WTC11 (cell line): ENCODE data around the gene CTNNA3. TPM values are rescaled to one million over a fixed set of nuclear protein-coding genes. Genes with fewer than 3 reads are reported as not detected.

ENCODE experiments used
- ATAC-seq: fragments of 200-7000 bp; cut with Tn5 transposase; 2 replicates; pipeline ENCODE4 v1.10.0; 2021; ENCODE audit warnings: mild to moderate bottlenecking, moderate library complexity
- CTCF ChIA-PET: fragments of 300-600 bp; sonication (Branson Sonifier 250); formaldehyde crosslinking; loops from one replicate; lab custom pipeline; 2021; ENCODE audit warnings: antibody characterized with exemption; lab: Charles Lee
- POLR2A ChIA-PET: fragments of 350-600 bp; sonication (Branson Sonifier 250); formaldehyde crosslinking; loops from one replicate; lab custom pipeline; 2021; ENCODE audit warnings: antibody characterized with exemption; lab: Charles Lee
- DNase-seq: peaks from one replicate; pipeline ENCODE4 v3.0.0; 2021; ENCODE audit warnings: low spot score
- H3K27ac Mint-ChIP-seq: 2 replicates; pipeline ENCODE4 v1.8.0; 2021; ENCODE audit warnings: mixed read lengths
- H3K27me3 Mint-ChIP-seq: 2 replicates; pipeline ENCODE4 v1.8.0; 2021; ENCODE audit warnings: low read depth, mild to moderate bottlenecking, moderate library complexity, mixed read lengths
- H3K36me3 Mint-ChIP-seq: 2 replicates; pipeline ENCODE4 v1.8.0; 2021; ENCODE audit warnings: mixed read lengths
- H3K4me1 Mint-ChIP-seq: 2 replicates; pipeline ENCODE4 v1.8.0; 2022; ENCODE audit warnings: mixed read lengths
- H3K4me3 Mint-ChIP-seq: 2 replicates; pipeline ENCODE4 v1.8.0; 2021; ENCODE audit warnings: mild to moderate bottlenecking, moderate library complexity, mixed read lengths
- H3K9me3 Mint-ChIP-seq: 2 replicates; pipeline ENCODE4 v1.8.0; 2021; ENCODE audit warnings: mixed read lengths
- CBFB ChIP-seq: sonication (generic); formaldehyde crosslinking; IDR thresholded peaks from 2 replicates; pipeline ENCODE4 v1.8.1; 2022; ENCODE audit warnings: mild to moderate bottlenecking, low read depth, missing genetic modification reagents
- ESRRA ChIP-seq: sonication (generic); formaldehyde crosslinking; IDR thresholded peaks from 2 replicates; pipeline ENCODE4 v1.8.1; 2022; ENCODE audit warnings: mild to moderate bottlenecking, missing genetic modification reagents, borderline replicate concordance
- FOXK1 ChIP-seq: sonication (generic); formaldehyde crosslinking; IDR thresholded peaks from 2 replicates; pipeline ENCODE4 v1.8.0; 2022; ENCODE audit warnings: mild to moderate bottlenecking, moderate library complexity, missing genetic modification reagents
- JUN ChIP-seq: sonication (generic); formaldehyde crosslinking; IDR thresholded peaks from 2 replicates; pipeline ENCODE4 v1.8.0; 2023; ENCODE audit warnings: mild to moderate bottlenecking, missing genetic modification reagents
- KAT7 ChIP-seq: sonication (generic); formaldehyde crosslinking; IDR thresholded peaks from 2 replicates; pipeline ENCODE4 v1.8.1; 2023; ENCODE audit warnings: missing genetic modification reagents, mild to moderate bottlenecking, borderline replicate concordance
- NFE2L1 ChIP-seq: sonication (generic); formaldehyde crosslinking; IDR thresholded peaks from 2 replicates; pipeline ENCODE4 v1.8.1; 2023; ENCODE audit warnings: missing genetic modification reagents
- NFYB ChIP-seq: sonication (generic); formaldehyde crosslinking; conservative IDR thresholded peaks from 2 replicates; pipeline ENCODE4 v1.8.0; 2022; ENCODE audit warnings: low read depth, missing genetic modification reagents
- NR3C1 ChIP-seq: sonication (generic); formaldehyde crosslinking; conservative IDR thresholded peaks from 2 replicates; pipeline ENCODE4 v1.8.1; 2023; ENCODE audit warnings: low read depth, mild to moderate bottlenecking, missing genetic modification reagents
- RELA ChIP-seq: sonication (generic); formaldehyde crosslinking; IDR thresholded peaks from 2 replicates; pipeline ENCODE4 v1.8.1; 2022; ENCODE audit warnings: missing genetic modification reagents, mild to moderate bottlenecking, borderline replicate concordance
- RORB ChIP-seq: fragments of 250-450 bp; sonication (Bioruptor Pico); IDR thresholded peaks from 2 replicates; pipeline ENCODE4 v1.9.0; 2021; ENCODE audit warnings: mild to moderate bottlenecking
- SOX15 ChIP-seq: fragments of 250-450 bp; sonication (Bioruptor Pico); IDR thresholded peaks from 2 replicates; pipeline ENCODE4 v1.9.0; 2021; ENCODE audit warnings: mild to moderate bottlenecking
- STAT6 ChIP-seq: sonication (generic); formaldehyde crosslinking; conservative IDR thresholded peaks from 2 replicates; pipeline ENCODE4 v1.8.1; 2023; ENCODE audit warnings: mild to moderate bottlenecking, low read depth, missing genetic modification reagents, moderate library complexity
- TEAD4 ChIP-seq: sonication (generic); formaldehyde crosslinking; IDR thresholded peaks from 2 replicates; pipeline ENCODE4 v1.8.0; 2022; ENCODE audit warnings: mild to moderate bottlenecking, missing genetic modification reagents
- TP53 ChIP-seq: sonication (generic); formaldehyde crosslinking; IDR thresholded peaks from 2 replicates; pipeline ENCODE4 v1.8.1; 2023; ENCODE audit warnings: mild to moderate bottlenecking, missing genetic modification reagents
- USF2 ChIP-seq: sonication (generic); formaldehyde crosslinking; IDR thresholded peaks from 2 replicates; pipeline ENCODE4 v1.8.1; 2023; ENCODE audit warnings: mild to moderate bottlenecking, missing genetic modification reagents, moderate library complexity
- ZNF121 ChIP-seq: sonication (generic); formaldehyde crosslinking; IDR thresholded peaks from 2 replicates; pipeline ENCODE4 v1.8.0; 2023; ENCODE audit warnings: missing genetic modification reagents
- ZNF317 ChIP-seq: sonication (generic); formaldehyde crosslinking; IDR thresholded peaks from 2 replicates; pipeline ENCODE4 v1.8.1; 2023; ENCODE audit warnings: low read depth, mild to moderate bottlenecking, moderate library complexity, missing genetic modification reagents, borderline replicate concordance
- ZNF416 ChIP-seq: fragments of 250-450 bp; sonication (Bioruptor Pico); IDR thresholded peaks from 2 replicates; pipeline ENCODE4 v1.9.0; 2021; ENCODE audit warnings: mild to moderate bottlenecking, inconsistent platforms
- total RNA-seq: library from RNA; stranded (reverse); gene quantifications from 3 replicates; pipeline ENCODE4 v1.2.3, GENCODE V29; 2021
- TF ChIP-seq, protein P1 (sequence below): fragments of 250-450 bp; sonication (Bioruptor Pico); IDR thresholded peaks from 2 replicates; pipeline ENCODE4 v2.1.2; 2022; ENCODE audit warnings: mild to moderate bottlenecking, moderate library complexity
- TF ChIP-seq, protein P2 (sequence below): sonication (generic); formaldehyde crosslinking; IDR thresholded peaks from 2 replicates; pipeline ENCODE4 v1.8.0; 2023; ENCODE audit warnings: mild to moderate bottlenecking, missing genetic modification reagents
- TF ChIP-seq, protein P3 (sequence below): sonication (generic); formaldehyde crosslinking; IDR thresholded peaks from 2 replicates; pipeline ENCODE4 v1.8.1; 2022; ENCODE audit warnings: low read depth, mild to moderate bottlenecking, moderate library complexity, missing genetic modification reagents, borderline replicate concordance
- TF ChIP-seq, protein P4 (sequence below): sonication (generic); formaldehyde crosslinking; IDR thresholded peaks from 2 replicates; pipeline ENCODE4 v1.8.1; 2023; ENCODE audit warnings: mild to moderate bottlenecking, missing genetic modification reagents, moderate library complexity

Gene CTNNA3
- total RNA-seq, 1 experiment from 2014 or later, result 6.1 TPM

DNA sequence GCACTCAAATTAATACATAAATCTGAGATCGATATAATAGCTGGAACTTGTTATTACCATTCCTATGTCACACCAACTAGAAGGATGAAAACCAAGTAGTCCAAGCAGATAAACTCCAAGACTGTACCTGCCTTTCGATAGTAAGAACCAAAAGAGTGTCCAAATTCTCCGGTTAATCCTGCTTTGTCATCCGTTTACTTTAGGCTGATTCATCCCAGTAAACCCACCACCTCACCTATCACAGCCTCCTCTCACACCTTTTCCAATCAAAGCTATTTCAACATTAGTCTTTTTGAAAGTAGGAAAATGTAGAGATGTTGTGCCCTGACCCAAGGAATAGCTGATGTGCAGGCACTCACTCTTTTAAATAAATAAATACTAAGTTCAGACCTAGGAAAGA lies 177.2 kb downstream of the CTNNA3 start (continued):
- TF ChIP-seq, protein P1, sequence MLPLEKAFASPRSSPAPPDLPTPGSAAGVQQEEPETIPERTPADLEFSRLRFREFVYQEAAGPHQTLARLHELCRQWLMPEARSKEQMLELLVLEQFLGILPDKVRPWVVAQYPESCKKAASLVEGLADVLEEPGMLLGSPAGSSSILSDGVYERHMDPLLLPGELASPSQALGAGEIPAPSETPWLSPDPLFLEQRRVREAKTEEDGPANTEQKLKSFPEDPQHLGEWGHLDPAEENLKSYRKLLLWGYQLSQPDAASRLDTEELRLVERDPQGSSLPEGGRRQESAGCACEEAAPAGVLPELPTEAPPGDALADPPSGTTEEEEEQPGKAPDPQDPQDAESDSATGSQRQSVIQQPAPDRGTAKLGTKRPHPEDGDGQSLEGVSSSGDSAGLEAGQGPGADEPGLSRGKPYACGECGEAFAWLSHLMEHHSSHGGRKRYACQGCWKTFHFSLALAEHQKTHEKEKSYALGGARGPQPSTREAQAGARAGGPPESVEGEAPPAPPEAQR, result no peak
- TF ChIP-seq SOX15 (CRISPR knock-in tag), result no peak
- no peak for TF ChIP-seq ZNF317 (CRISPR knock-in tag)
- TF ChIP-seq, protein P2, sequence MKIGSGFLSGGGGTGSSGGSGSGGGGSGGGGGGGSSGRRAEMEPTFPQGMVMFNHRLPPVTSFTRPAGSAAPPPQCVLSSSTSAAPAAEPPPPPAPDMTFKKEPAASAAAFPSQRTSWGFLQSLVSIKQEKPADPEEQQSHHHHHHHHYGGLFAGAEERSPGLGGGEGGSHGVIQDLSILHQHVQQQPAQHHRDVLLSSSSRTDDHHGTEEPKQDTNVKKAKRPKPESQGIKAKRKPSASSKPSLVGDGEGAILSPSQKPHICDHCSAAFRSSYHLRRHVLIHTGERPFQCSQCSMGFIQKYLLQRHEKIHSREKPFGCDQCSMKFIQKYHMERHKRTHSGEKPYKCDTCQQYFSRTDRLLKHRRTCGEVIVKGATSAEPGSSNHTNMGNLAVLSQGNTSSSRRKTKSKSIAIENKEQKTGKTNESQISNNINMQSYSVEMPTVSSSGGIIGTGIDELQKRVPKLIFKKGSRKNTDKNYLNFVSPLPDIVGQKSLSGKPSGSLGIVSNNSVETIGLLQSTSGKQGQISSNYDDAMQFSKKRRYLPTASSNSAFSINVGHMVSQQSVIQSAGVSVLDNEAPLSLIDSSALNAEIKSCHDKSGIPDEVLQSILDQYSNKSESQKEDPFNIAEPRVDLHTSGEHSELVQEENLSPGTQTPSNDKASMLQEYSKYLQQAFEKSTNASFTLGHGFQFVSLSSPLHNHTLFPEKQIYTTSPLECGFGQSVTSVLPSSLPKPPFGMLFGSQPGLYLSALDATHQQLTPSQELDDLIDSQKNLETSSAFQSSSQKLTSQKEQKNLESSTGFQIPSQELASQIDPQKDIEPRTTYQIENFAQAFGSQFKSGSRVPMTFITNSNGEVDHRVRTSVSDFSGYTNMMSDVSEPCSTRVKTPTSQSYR (CRISPR knock-in tag), result no peak

GRCh38 chr10:67518043-67518442 lies 178.0 kb downstream of the CTNNA3 start:
- Mint-ChIP-seq H3K27ac (no peak overlapping the region), H3K4me1 (0 out of 2 replicates have a peak, but pooled peaks cover 3% of the 10 kb centered on the region), H3K36me3 (no peaks in the 10 kb centered on the region), H3K4me3 (no peak overlapping the region), H3K9me3 (no peaks in the 10 kb centered on the region), H3K27me3 (no peaks in the 10 kb centered on the region)
- POLR2A ChIA-PET, result no interaction called here
- DNase-seq (no peak), ATAC-seq (no peak)
- CTCF ChIA-PET, result interaction anchor here (0.7 kb wide), 1 partner anchor 932 kb away, joined by 3 read pairs; no protein-coding TSS in a partner anchor
- TF ChIP-seq RORB (CRISPR knock-in tag), result no peak
- TF ChIP-seq STAT6 (CRISPR knock-in tag), result no peak
- TF ChIP-seq, protein P3, sequence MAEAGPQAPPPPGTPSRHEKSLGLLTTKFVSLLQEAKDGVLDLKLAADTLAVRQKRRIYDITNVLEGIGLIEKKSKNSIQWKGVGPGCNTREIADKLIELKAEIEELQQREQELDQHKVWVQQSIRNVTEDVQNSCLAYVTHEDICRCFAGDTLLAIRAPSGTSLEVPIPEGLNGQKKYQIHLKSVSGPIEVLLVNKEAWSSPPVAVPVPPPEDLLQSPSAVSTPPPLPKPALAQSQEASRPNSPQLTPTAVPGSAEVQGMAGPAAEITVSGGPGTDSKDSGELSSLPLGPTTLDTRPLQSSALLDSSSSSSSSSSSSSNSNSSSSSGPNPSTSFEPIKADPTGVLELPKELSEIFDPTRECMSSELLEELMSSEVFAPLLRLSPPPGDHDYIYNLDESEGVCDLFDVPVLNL, result no peak
- TF ChIP-seq, protein P1, result no peak
- no peak for TF ChIP-seq NFYB (CRISPR knock-in tag)
- TF ChIP-seq, protein P4, sequence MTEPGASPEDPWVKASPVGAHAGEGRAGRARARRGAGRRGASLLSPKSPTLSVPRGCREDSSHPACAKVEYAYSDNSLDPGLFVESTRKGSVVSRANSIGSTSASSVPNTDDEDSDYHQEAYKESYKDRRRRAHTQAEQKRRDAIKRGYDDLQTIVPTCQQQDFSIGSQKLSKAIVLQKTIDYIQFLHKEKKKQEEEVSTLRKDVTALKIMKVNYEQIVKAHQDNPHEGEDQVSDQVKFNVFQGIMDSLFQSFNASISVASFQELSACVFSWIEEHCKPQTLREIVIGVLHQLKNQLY (CRISPR knock-in tag), result no peak
- no peak for TF ChIP-seq TEAD4
- no peak for TF ChIP-seq RELA (CRISPR knock-in tag)
- TF ChIP-seq NFE2L1 (CRISPR knock-in tag), result no peak
- TF ChIP-seq USF2 (CRISPR knock-in tag), result no peak
- no peak for TF ChIP-seq KAT7 (CRISPR knock-in tag)
- TF ChIP-seq CBFB (CRISPR knock-in tag), result no peak
- TF ChIP-seq ESRRA (CRISPR knock-in tag), result no peak
- TF ChIP-seq ZNF121, result no peak
- TF ChIP-seq NR3C1 (CRISPR knock-in tag), result no peak
- TF ChIP-seq TP53 (CRISPR knock-in tag), result no peak
- TF ChIP-seq ZNF416 (CRISPR knock-in tag), result no peak
- TF ChIP-seq FOXK1, result no peak
- TF ChIP-seq JUN (CRISPR knock-in tag), result no peak
